Measurements from ENCODE around the gene POU3F2. TPM values are rescaled to one million over a fixed set of nuclear protein-coding genes. Genes with fewer than 3 reads are reported as not detected.

The POU3F2 gene
- total RNA-seq, 1 experiment from 2014 or later, result 25.5 TPM

- Histone ChIP-seq H3K27me3 (replicated peaks; ENCODE audit: insufficient read depth, low read depth, low read length, poor library complexity) (no peaks in the 10 kb centered on the region), H3K36me3 (ENCODE audit: insufficient read depth, low read length, poor library complexity, severe bottlenecking) (peaks cover 6% of the 10 kb centered on the region), H3K27ac (ENCODE audit: low read depth, low read length, poor library complexity, severe bottlenecking) (no peak overlapping the region), H3K4me1 (ENCODE audit: insufficient read depth, low read length, poor library complexity, severe bottlenecking) (peaks cover 28% of the 10 kb centered on the region), H3K9me3 (ENCODE audit: low read depth, low read length, poor library complexity, severe bottlenecking) (no peaks in the 10 kb centered on the region), H3K4me3 (ENCODE audit: low read depth, low read length, poor library complexity, severe bottlenecking) (peak overlapping the region; percentile 91)
- intact Hi-C loops (cut with micrococcal nuclease; ENCODE audit: unreplicated experiment), result loop anchor here (10.0 kb wide), 2 partner anchors 264 to 1374 kb away; no protein-coding TSS in a partner anchor
- BruUV-seq (replicated peaks), result no TSS peak
- POLR2A ChIA-PET (ENCODE audit: low non-redundant PET), result no interaction called here
- CTCF ChIA-PET, result no interaction called here
- no peak for DNase-seq (ENCODE audit: low spot score)
- TF ChIP-seq CTCF (conservative IDR thresholded peaks at IDR 0.05; ENCODE audit: low read depth, low read length) (no peak), EZH2 (IDR thresholded peaks at IDR 0.05; ENCODE audit: borderline replicate concordance, low read depth, low read length, poor library complexity, severe bottlenecking) (no peak)
These were observed 4.6 kb downstream of the POU3F2 start for GRCh38 chr6:98838975-98839374.

GRCh38 chr6:98839781-98840361, 5.5 kb downstream of the POU3F2 start:
- peak; percentile 45 for DNase-seq (ENCODE audit: low spot score)
- peaks cover 6% of the 10 kb centered on the region for H3K36me3 ChIP-seq (ENCODE audit: insufficient read depth, low read length, poor library complexity, severe bottlenecking)
- peak overlapping the region; percentile 91 for H3K4me3 ChIP-seq (ENCODE audit: low read depth, low read length, poor library complexity, severe bottlenecking)
- no peak overlapping the region for H3K27ac ChIP-seq (ENCODE audit: low read depth, low read length, poor library complexity, severe bottlenecking)
- no peaks in the 10 kb centered on the region for H3K27me3 ChIP-seq (replicated peaks; ENCODE audit: insufficient read depth, low read depth, low read length, poor library complexity)
- H3K4me1 ChIP-seq (ENCODE audit: insufficient read depth, low read length, poor library complexity, severe bottlenecking), result peaks cover 33% of the 10 kb centered on the region
- CTCF ChIA-PET, result no interaction called here
- POLR2A ChIA-PET (ENCODE audit: low non-redundant PET), result interaction anchor here (0.6 kb wide), 1 partner anchor 262 kb away, joined by 3 read pairs; no protein-coding TSS in a partner anchor
- intact Hi-C loops (cut with micrococcal nuclease; ENCODE audit: unreplicated experiment), result loop anchor here (10.0 kb wide), 3 partner anchors 265 to 1375 kb away; no protein-coding TSS in a partner anchor
- BruUV-seq (replicated peaks), result no TSS peak
- no peaks in the 10 kb centered on the region for H3K9me3 ChIP-seq (ENCODE audit: low read depth, low read length, poor library complexity, severe bottlenecking)
- TF ChIP-seq EZH2 (IDR thresholded peaks at IDR 0.05; ENCODE audit: borderline replicate concordance, low read depth, low read length, poor library complexity, severe bottlenecking) (no peak), CTCF (conservative IDR thresholded peaks at IDR 0.05; ENCODE audit: low read depth, low read length) (peak; percentile 49)

- H3K4me3 ChIP-seq (ENCODE audit: low read depth, low read length, poor library complexity, severe bottlenecking), result peak overlapping the region; percentile 91
- no peak overlapping the region for H3K27ac ChIP-seq (ENCODE audit: low read depth, low read length, poor library complexity, severe bottlenecking)
- H3K27me3 ChIP-seq (replicated peaks; ENCODE audit: insufficient read depth, low read depth, low read length, poor library complexity), result no peaks in the 10 kb centered on the region
- no TSS peak for BruUV-seq (replicated peaks)
- DNase-seq (ENCODE audit: low spot score), result no peak
- TF ChIP-seq CTCF (conservative IDR thresholded peaks at IDR 0.05; ENCODE audit: low read depth, low read length), result no peak
- TF ChIP-seq EZH2 (IDR thresholded peaks at IDR 0.05; ENCODE audit: borderline replicate concordance, low read depth, low read length, poor library complexity, severe bottlenecking), result no peak
- H3K4me1 ChIP-seq (ENCODE audit: insufficient read depth, low read length, poor library complexity, severe bottlenecking), result peaks cover 33% of the 10 kb centered on the region
- ChIA-PET CTCF (no interaction called here), POLR2A (ENCODE audit: low non-redundant PET) (interaction anchor here (0.6 kb wide), 1 partner anchor 262 kb away, joined by 3 read pairs; no protein-coding TSS in a partner anchor)
- intact Hi-C loops (cut with micrococcal nuclease; ENCODE audit: unreplicated experiment), result loop anchor here (10.0 kb wide), 1 partner anchor 566 kb away; no protein-coding TSS in a partner anchor
- H3K36me3 ChIP-seq (ENCODE audit: insufficient read depth, low read length, poor library complexity, severe bottlenecking), result peaks cover 6% of the 10 kb centered on the region
- no peaks in the 10 kb centered on the region for H3K9me3 ChIP-seq (ENCODE audit: low read depth, low read length, poor library complexity, severe bottlenecking)
These were observed 6.0 kb downstream of the POU3F2 start for GRCh38 chr6:98840385-98840784.

Data from A673 (cell line).